ENCODE results near the gene DIO1. TPM values are rescaled to one million over a fixed set of nuclear protein-coding genes. Genes with fewer than 3 reads are reported as not detected.
A peak's percentile ranks its signal among the peaks of the same experiment; 100 is the strongest.

DIO1 gene
- total and polyA plus RNA-seq, 9 of the 15 experiments (the other 6 are each of a cell fraction or from before 2014, with no cell fraction given) = not detected

DNA sequence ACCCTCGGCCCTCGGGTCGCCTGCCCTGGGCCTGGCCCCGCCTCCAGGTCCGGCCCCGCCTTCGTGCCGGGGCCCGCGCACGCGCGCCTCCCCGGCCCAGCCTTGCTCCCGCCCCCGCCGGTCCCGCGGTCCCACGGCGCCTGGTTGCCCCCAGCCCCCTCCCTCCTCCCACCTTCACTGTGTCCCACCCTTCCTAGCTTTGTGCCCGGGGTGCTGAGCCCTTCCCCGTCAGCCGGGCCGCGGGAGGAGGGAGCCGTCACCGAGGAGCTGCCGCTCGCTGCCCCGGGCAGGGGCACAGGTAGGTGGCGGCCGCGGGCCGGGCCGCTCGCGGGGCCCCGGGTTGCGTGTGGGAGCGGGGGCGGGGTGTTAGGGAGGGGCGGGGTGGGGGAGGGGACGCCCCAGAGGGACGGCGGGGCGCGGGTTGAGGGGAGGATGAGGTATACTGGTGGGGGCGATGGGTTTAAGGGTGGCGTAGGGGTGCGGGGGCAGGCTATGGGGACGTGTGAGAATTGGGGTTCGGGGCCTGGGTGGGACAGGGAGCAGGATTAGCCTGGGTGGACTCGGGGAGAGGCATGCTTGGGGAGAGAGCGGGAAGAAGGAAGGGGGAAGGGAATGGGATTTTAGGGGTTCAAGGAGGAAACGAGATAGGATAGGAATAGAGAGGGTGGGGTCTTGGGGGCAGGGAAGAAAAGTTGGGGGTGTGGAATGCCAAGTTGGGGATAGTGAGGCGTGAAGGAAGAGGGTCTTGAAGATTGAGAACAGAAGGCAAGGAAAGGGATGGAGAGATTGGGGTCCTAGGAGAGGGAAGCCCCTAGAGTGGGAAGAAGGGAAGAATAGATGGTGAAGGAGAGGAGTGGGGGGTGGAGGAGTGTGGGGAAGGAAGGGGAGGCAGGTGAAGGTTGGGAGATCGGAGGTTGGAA, 52.5 kb downstream of the DIO1 start, which contains the start of gene LRRC42:
Gene LRRC42 (plus strand): TSS at position 99 of the 920 bp plus-strand sequence. CDS start 5,650 bp downstream, outside the sequence.
- no peaks in the 10 kb centered on the region for H3K9me1 ChIP-seq (ENCODE audit: control insufficient read depth, insufficient read depth, low read length)
- CTCF ChIA-PET (ENCODE audit: low intra/inter-chr PET ratio) = interaction anchor here (1.1 kb wide), 1 partner anchor 67 kb away, joined by 3 read pairs; no protein-coding TSS in a partner anchor
- TF ChIP-seq CXXC5 (CRISPR knock-in tag; IDR thresholded peaks at IDR 0.05) (peak; percentile 77), PRPF4 (IDR thresholded peaks at IDR 0.05; ENCODE audit: insufficient read depth, low read depth, low read length, poor library complexity, severe bottlenecking) (no peak), POLR2G (IDR thresholded peaks at IDR 0.05; ENCODE audit: low read depth, low read length) (peak; percentile 80), ILK (tag; IDR thresholded peaks at IDR 0.05; ENCODE audit: borderline replicate concordance, low read depth) (no peak), DACH1 (IDR thresholded peaks at IDR 0.05; ENCODE audit: partially characterized antibody) (no peak), HNRNPK (IDR thresholded peaks at IDR 0.05; ENCODE audit: low read depth, low read length, poor library complexity, severe bottlenecking) (peak; percentile 90), ZNF717 (CRISPR knock-in tag; IDR thresholded peaks at IDR 0.05) (no peak), DPF2 (IDR thresholded peaks at IDR 0.05) (peak; percentile 58; the same call in 1 of the 2 replicates), EZH2 (IDR thresholded peaks at IDR 0.05; ENCODE audit: borderline replicate concordance, low read depth, low read length) (no peak), BRCA1 (IDR thresholded peaks at IDR 0.05) (no peak), BRCA1 (CRISPR knock-in tag; IDR thresholded peaks at IDR 0.05) (no peak), TAF15 (IDR thresholded peaks at IDR 0.05; ENCODE audit: low read depth, low read length) (no peak), TOE1 (IDR thresholded peaks at IDR 0.05; ENCODE audit: borderline replicate concordance) (peak; percentile 65; the same call in 1 of the 2 replicates), TOE1 (CRISPR knock-in tag; IDR thresholded peaks at IDR 0.05; ENCODE audit: borderline replicate concordance, low read depth) (no peak), SMARCE1 (IDR thresholded peaks at IDR 0.05) (peak; percentile 52), NCOA2 (IDR thresholded peaks at IDR 0.05; ENCODE audit: partially characterized antibody in 2 of 2) (no peak), POLR3A (IDR thresholded peaks at IDR 0.05; ENCODE audit: borderline replicate concordance, extremely low read depth, insufficient read depth, insufficient read length) (no peak)
- TF ChIP-seq, protein P1, sequence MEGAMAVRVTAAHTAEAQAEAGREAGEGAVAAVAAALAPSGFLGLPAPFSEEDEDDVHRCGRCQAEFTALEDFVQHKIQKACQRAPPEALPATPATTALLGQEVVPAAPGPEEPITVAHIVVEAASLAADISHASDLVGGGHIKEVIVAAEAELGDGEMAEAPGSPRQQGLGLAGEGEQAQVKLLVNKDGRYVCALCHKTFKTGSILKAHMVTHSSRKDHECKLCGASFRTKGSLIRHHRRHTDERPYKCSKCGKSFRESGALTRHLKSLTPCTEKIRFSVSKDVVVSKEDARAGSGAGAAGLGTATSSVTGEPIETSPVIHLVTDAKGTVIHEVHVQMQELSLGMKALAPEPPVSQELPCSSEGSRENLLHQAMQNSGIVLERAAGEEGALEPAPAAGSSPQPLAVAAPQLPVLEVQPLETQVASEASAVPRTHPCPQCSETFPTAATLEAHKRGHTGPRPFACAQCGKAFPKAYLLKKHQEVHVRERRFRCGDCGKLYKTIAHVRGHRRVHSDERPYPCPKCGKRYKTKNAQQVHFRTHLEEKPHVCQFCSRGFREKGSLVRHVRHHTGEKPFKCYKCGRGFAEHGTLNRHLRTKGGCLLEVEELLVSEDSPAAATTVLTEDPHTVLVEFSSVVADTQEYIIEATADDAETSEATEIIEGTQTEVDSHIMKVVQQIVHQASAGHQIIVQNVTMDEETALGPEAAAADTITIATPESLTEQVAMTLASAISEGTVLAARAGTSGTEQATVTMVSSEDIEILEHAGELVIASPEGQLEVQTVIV (CRISPR knock-in tag; IDR thresholded peaks at IDR 0.05; ENCODE audit: borderline replicate concordance) = no peak

More for the DNA sequence above, 52.5 kb downstream of the DIO1 start, which contains the start of gene LRRC42:
- DNase-seq (ENCODE audit: extremely low read depth in 1 of 4, low spot score in 3 of 4) = peak; percentile 91 to 99 (median 99)
- H3K9me3 ChIP-seq (replicated peaks; ENCODE audit: control insufficient read depth, insufficient read depth, low read depth, low read length) = no peaks in the 10 kb centered on the region
- H3K9ac ChIP-seq (ENCODE audit: insufficient read depth in 1 of 2, low read depth in 2 of 2, low read length in 2 of 2) = peak within 1 kb of the TSS; percentile 84 to 97
- H3K27ac ChIP-seq (ENCODE audit: extremely low read depth, low read depth, low read length) = peak within 1 kb of the TSS; percentile 91
- peak within 1 kb of the TSS; percentile 91 for H3K4me2 ChIP-seq (ENCODE audit: insufficient read depth, low read length)
- peaks cover 79% of the 10 kb centered on the region for H3K79me2 ChIP-seq (ENCODE audit: control insufficient read depth, insufficient read depth, low read length)
- FAIRE-seq = no peak
- peak; percentile 82 for ATAC-seq
- H4K20me1 ChIP-seq (replicated peaks; ENCODE audit: control insufficient read depth, insufficient read depth, low read length) = peaks cover 14% of the 10 kb centered on the region
- WGBS (ENCODE audit: insufficient coverage, low coverage, missing lambda C conversion rate) = under 1% methylated on average over 39 of the region's 58 CpGs
- BruUV-seq (replicated peaks) = no TSS peak
- peak within 1 kb of the TSS; percentile 93 for H2AFZ ChIP-seq (ENCODE audit: low read depth, low read length)
- in situ Hi-C loops (cut with MboI) (no loop called here), intact Hi-C loops (cut with micrococcal nuclease) (loop anchor here (5.0 to 10.0 kb wide), 2 partner anchors 106 to 462 kb away; partner anchors contain the start of genes TCEANC2 and TMEM59)
- no peaks in the 10 kb centered on the region for H3K27me3 ChIP-seq (ENCODE audit: control insufficient read depth in 2 of 2, insufficient read depth in 2 of 2, low read length in 2 of 2)
- POLR2A ChIA-PET = interaction anchor here (1.3 kb wide), 1 partner anchor 108 kb away, joined by 4 read pairs; the partner anchor contains the start of gene NDC1
- H3K36me3 ChIP-seq (ENCODE audit: control insufficient read depth, insufficient read depth, low read length) = peaks cover 33% of the 10 kb centered on the region
- peak within 1 kb of the TSS; percentile 88 for H3K4me3 ChIP-seq
- H3K4me1 ChIP-seq (replicated peaks in 1 of 2; ENCODE audit: control insufficient read depth in 2 of 2, insufficient read depth in 2 of 2, low read length in 2 of 2) = peaks cover 27 to 29% of the 10 kb centered on the region in 2 experiments
